ENCODE results near the gene TMPRSS9. TPM values are rescaled to one million over a fixed set of nuclear protein-coding genes. Genes with fewer than 3 reads are reported as not detected.
"Not testable (repeated sequence)": the region's sequence is repeated elsewhere in the genome, so short reads cannot be mapped to it uniquely, and the experiment has no call there.

TMPRSS9 gene
- polyA plus RNA-seq, 1 donor from 2014 or later = not detected

GRCh38 chr19:2457394-2458037 is 97.5 kb downstream of the TMPRSS9 start:
- no peak overlapping the region for H2AFZ ChIP-seq (ENCODE audit: low read depth, low read length)
- H3K4me2 ChIP-seq (ENCODE audit: low read length) = peak overlapping the region; percentile 70
- peak overlapping the region; percentile 62 for H3K4me3 ChIP-seq (ENCODE audit: low read length)
- peak overlapping the region; percentile 26 for H3K9ac ChIP-seq (ENCODE audit: low read length)
- no peaks in the 10 kb centered on the region for H3K9me3 ChIP-seq (ENCODE audit: low read length)
- TF ChIP-seq EZH2 (IDR thresholded peaks at IDR 0.05; ENCODE audit: borderline replicate concordance, insufficient read depth, low read length, poor library complexity, severe bottlenecking) = no peak
- H3K27ac ChIP-seq (ENCODE audit: low read length) = no peak overlapping the region
- no peaks in the 10 kb centered on the region for H3F3A ChIP-seq (ENCODE audit: insufficient read depth, low read length, poor library complexity, severe bottlenecking)
- peaks cover 27% of the 10 kb centered on the region for H3K79me2 ChIP-seq (replicated peaks; ENCODE audit: insufficient read depth, low read length)
- peaks cover 9% of the 10 kb centered on the region for H3K27me3 ChIP-seq (ENCODE audit: insufficient read depth, low read depth, low read length)
- H4K20me1 ChIP-seq (ENCODE audit: insufficient read depth) = no peaks in the 10 kb centered on the region
- H3K9me2 ChIP-seq (ENCODE audit: insufficient read depth, low read length) = no peaks in the 10 kb centered on the region
- no peaks in the 10 kb centered on the region for H3K36me3 ChIP-seq (ENCODE audit: insufficient read depth, low read length)

GRCh38 chr19:2458054-2458453 is 98.0 kb downstream of the TMPRSS9 start:
- Histone ChIP-seq H3K79me2 (replicated peaks; ENCODE audit: insufficient read depth, low read length) (peaks cover 27% of the 10 kb centered on the region), H3K36me3 (ENCODE audit: insufficient read depth, low read length) (no peaks in the 10 kb centered on the region), H3K27me3 (ENCODE audit: insufficient read depth, low read depth, low read length) (peaks cover 15% of the 10 kb centered on the region), H3K27ac (ENCODE audit: low read length) (no peak overlapping the region), H3K9ac (ENCODE audit: low read length) (no peak overlapping the region), H3K9me3 (ENCODE audit: low read length) (no peaks in the 10 kb centered on the region), H3K4me3 (ENCODE audit: low read length) (no peak overlapping the region), H3F3A (ENCODE audit: insufficient read depth, low read length, poor library complexity, severe bottlenecking) (no peaks in the 10 kb centered on the region), H4K20me1 (ENCODE audit: insufficient read depth) (no peaks in the 10 kb centered on the region), H3K9me2 (ENCODE audit: insufficient read depth, low read length) (no peaks in the 10 kb centered on the region), H2AFZ (ENCODE audit: low read depth, low read length) (no peak overlapping the region), H3K4me2 (ENCODE audit: low read length) (no peak overlapping the region)
- TF ChIP-seq POLR2AphosphoS5 (IDR thresholded peaks at IDR 0.05) = no peak
- TF ChIP-seq TAF1 (IDR thresholded peaks at IDR 0.05; ENCODE audit: low read depth) = no peak
- no peak for TF ChIP-seq EZH2 (IDR thresholded peaks at IDR 0.05; ENCODE audit: borderline replicate concordance, insufficient read depth, low read length, poor library complexity, severe bottlenecking)
- no peak for TF ChIP-seq RAD21 (conservative IDR thresholded peaks at IDR 0.05)
- TF ChIP-seq SMC3 (conservative IDR thresholded peaks at IDR 0.05; ENCODE audit: poor library complexity) = no peak
- TF ChIP-seq REST (IDR thresholded peaks at IDR 0.05; ENCODE audit: borderline replicate concordance) = no peak
- no peak for TF ChIP-seq EP300 (conservative IDR thresholded peaks at IDR 0.05; ENCODE audit: poor library complexity, severe bottlenecking)
- TF ChIP-seq MXI1 (conservative IDR thresholded peaks at IDR 0.05; ENCODE audit: poor library complexity, severe bottlenecking) = no peak
- TF ChIP-seq CTCF (IDR thresholded peaks at IDR 0.05; ENCODE audit: poor library complexity, severe bottlenecking) = no peak

- Histone ChIP-seq H3K27me3 (ENCODE audit: insufficient read depth, low read depth, low read length) (peaks cover 19% of the 10 kb centered on the region), H3K79me2 (replicated peaks; ENCODE audit: insufficient read depth, low read length) (peaks cover 27% of the 10 kb centered on the region)
- H3K9ac ChIP-seq (ENCODE audit: low read length); H3K27ac ChIP-seq (ENCODE audit: low read length); H2AFZ ChIP-seq (ENCODE audit: low read depth, low read length); H3K9me3 ChIP-seq (ENCODE audit: low read length); H3K4me2 ChIP-seq (ENCODE audit: low read length); H3K9me2 ChIP-seq (ENCODE audit: insufficient read depth, low read length); H4K20me1 ChIP-seq (ENCODE audit: insufficient read depth); H3K4me3 ChIP-seq (ENCODE audit: low read length); H3F3A ChIP-seq (ENCODE audit: insufficient read depth, low read length, poor library complexity, severe bottlenecking); H3K36me3 ChIP-seq (ENCODE audit: insufficient read depth, low read length): not testable (repeated sequence)
Observed at GRCh38 chr19:2458776-2459175, 98.7 kb downstream of the TMPRSS9 start.

Measured in neural cell (in vitro differentiated cells).